OCI-LY3 (cell line): ENCODE results near the gene RNU6-1.

Experiments used
- H2AFZ ChIP-seq: fragments of 200-600, 300-600 bp; shearing (Covaris generic); 2 replicates; pipeline ENCODE4 v1.6.0; 2014; ENCODE audit warnings: antibody characterized with exemption, low read depth, low read length
- H3K27ac ChIP-seq: fragments of 200-600, 300-600 bp; sonication (generic); 2 replicates; pipeline ENCODE4 v1.5.1; 2014; ENCODE audit warnings: mild to moderate bottlenecking, low read length, moderate library complexity, mixed read lengths
- H3K27me3 ChIP-seq: fragments of 200-600, 300-600 bp; sonication (generic); 2 replicates; pipeline ENCODE4 v1.6.1; 2014; ENCODE audit warnings: low read depth, low read length, mixed read lengths
- H3K36me3 ChIP-seq: fragments of 200-600, 300-600 bp; sonication (generic); replicated peaks from 2 replicates; pipeline ENCODE3; 2014; ENCODE audit warnings: low read depth, low read length, mixed read lengths
- H3K4me1 ChIP-seq: fragments of 300-600, 200-600 bp; sonication (generic); 2 replicates; pipeline ENCODE4 v1.6.1; 2014; ENCODE audit warnings: low read length, mixed read lengths
- H3K4me2 ChIP-seq: fragments of 200-600, 300-600 bp; sonication (generic); 2 replicates; pipeline ENCODE4 v1.6.1; 2014; ENCODE audit warnings: low read length, mixed read lengths
- H3K4me3 ChIP-seq: fragments of 300-600, 200-600 bp; sonication (generic); 2 replicates; pipeline ENCODE4 v1.5.1; 2014; ENCODE audit warnings: antibody characterized with exemption, mild to moderate bottlenecking, low read length, moderate library complexity
- H3K79me2 ChIP-seq: fragments of 300-600, 200-600 bp; shearing (Covaris generic); 2 replicates; pipeline ENCODE4 v1.6.1; 2014; ENCODE audit warnings: mild to moderate bottlenecking, low read length, mixed read lengths
- H3K9ac ChIP-seq: fragments of 300-600, 200-600 bp; shearing (Covaris generic); 2 replicates; pipeline ENCODE4 v1.6.0; 2014; ENCODE audit warnings: mild to moderate bottlenecking, low read length, moderate library complexity
- H3K9me3 ChIP-seq: fragments of 200-600, 300-600 bp; shearing (Covaris generic); 2 replicates; pipeline ENCODE4 v1.6.1; 2014; ENCODE audit warnings: low read length, mixed read lengths; ENCODE audit not compliant: insufficient read depth
- H4K20me1 ChIP-seq: fragments of 200-600, 300-600 bp; sonication (generic); 2 replicates; pipeline ENCODE4 v1.6.1; 2016; ENCODE audit warnings: low read length, mixed read lengths; ENCODE audit not compliant: insufficient read depth
- EZH2phosphoT487 ChIP-seq: fragments of 200-600 bp; shearing (Covaris generic); IDR thresholded peaks from 2 replicates; pipeline ENCODE4 v1.6.1; 2018; ENCODE audit warnings: antibody characterized with exemption, mixed run types, low read depth
- TF ChIP-seq, protein P1 (sequence below): fragments of 200-600, 300-600 bp; sonication (generic); IDR thresholded peaks from 2 replicates; pipeline ENCODE4 v1.5.1; 2014; ENCODE audit warnings: antibody characterized with exemption, low read length, low read depth

Gene RNU6-1

GRCh38 chr15:67794832-67795574, 44.8 kb downstream of the RNU6-1 start:
- H3K27me3 ChIP-seq: no peaks in the 10 kb centered on the region
- no peak overlapping the region for H3K4me3 ChIP-seq
- H4K20me1 ChIP-seq: no peaks in the 10 kb centered on the region
- no peak overlapping the region for H3K4me2 ChIP-seq
- H3K79me2 ChIP-seq: no peaks in the 10 kb centered on the region
- TF ChIP-seq EZH2phosphoT487: no peak
- TF ChIP-seq, protein P1, sequence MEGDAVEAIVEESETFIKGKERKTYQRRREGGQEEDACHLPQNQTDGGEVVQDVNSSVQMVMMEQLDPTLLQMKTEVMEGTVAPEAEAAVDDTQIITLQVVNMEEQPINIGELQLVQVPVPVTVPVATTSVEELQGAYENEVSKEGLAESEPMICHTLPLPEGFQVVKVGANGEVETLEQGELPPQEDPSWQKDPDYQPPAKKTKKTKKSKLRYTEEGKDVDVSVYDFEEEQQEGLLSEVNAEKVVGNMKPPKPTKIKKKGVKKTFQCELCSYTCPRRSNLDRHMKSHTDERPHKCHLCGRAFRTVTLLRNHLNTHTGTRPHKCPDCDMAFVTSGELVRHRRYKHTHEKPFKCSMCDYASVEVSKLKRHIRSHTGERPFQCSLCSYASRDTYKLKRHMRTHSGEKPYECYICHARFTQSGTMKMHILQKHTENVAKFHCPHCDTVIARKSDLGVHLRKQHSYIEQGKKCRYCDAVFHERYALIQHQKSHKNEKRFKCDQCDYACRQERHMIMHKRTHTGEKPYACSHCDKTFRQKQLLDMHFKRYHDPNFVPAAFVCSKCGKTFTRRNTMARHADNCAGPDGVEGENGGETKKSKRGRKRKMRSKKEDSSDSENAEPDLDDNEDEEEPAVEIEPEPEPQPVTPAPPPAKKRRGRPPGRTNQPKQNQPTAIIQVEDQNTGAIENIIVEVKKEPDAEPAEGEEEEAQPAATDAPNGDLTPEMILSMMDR: no peak
- H3K9ac ChIP-seq: no peak overlapping the region
- no peak overlapping the region for H2AFZ ChIP-seq
- H3K9me3 ChIP-seq: no peaks in the 10 kb centered on the region
- H3K27ac ChIP-seq: no peak overlapping the region
- no peaks in the 10 kb centered on the region for H3K36me3 ChIP-seq
- H3K4me1 ChIP-seq: no peaks in the 10 kb centered on the region

- Histone ChIP-seq H3K27me3 (no peaks in the 10 kb centered on the region), H4K20me1 (no peaks in the 10 kb centered on the region), H3K9ac (no peak overlapping the region), H2AFZ (no peak overlapping the region), H3K4me2 (no peak overlapping the region), H3K79me2 (no peaks in the 10 kb centered on the region), H3K4me1 (no peaks in the 10 kb centered on the region), H3K9me3 (no peaks in the 10 kb centered on the region), H3K27ac (no peak overlapping the region), H3K36me3 (no peaks in the 10 kb centered on the region), H3K4me3 (no peak overlapping the region)
- no peak for TF ChIP-seq EZH2phosphoT487
- TF ChIP-seq, protein P1: no peak
Observed at GRCh38 chr15:67792250-67792942, 47.4 kb downstream of the RNU6-1 start.

DNA sequence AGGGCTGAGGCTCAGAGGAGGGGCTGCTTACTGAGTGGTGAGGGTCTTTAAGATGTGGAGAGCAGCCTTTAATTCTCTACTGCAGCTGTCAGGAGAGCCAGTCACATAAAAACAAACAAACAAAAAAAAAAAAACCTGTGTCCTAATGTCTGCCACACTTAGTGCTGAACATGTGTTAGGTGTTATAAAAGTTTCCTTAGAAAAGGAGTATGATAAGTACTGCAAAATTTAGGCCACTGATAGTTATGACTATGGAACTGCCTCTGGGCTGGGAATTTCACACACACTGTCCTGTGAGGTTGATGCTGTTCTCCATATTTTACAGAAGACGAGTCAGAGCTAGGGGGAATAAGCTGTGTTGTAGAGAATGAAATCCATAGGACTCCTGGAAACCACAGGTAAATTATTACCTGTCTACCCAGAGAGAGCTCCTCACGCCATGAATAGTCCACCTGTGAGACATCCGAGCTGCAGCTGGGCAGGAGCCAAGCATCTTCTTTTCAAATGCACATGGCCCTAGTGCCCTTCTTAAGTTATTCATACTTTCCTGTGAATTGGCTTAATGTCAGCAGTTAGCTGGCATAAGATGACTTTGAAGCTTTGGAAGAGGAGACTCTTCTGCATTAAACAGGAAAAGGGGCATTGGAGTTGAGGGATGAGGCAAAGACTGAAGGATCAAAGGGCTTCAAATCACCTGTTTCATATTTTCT, 49.1 kb downstream of the RNU6-1 start:
- Histone ChIP-seq H3K9me3 (peaks cover under 1% of the 10 kb centered on the region; the same call in 1 of the 2 replicates), H3K79me2 (no peaks in the 10 kb centered on the region), H3K9ac (no peak overlapping the region), H3K27ac (no peak overlapping the region), H3K27me3 (no peaks in the 10 kb centered on the region), H3K4me1 (peaks cover 2% of the 10 kb centered on the region; the same call in 1 of the 2 replicates), H4K20me1 (no peaks in the 10 kb centered on the region), H3K4me3 (no peak overlapping the region), H3K36me3 (no peaks in the 10 kb centered on the region), H3K4me2 (no peak overlapping the region), H2AFZ (no peak overlapping the region)
- TF ChIP-seq, protein P1: no peak
- no peak for TF ChIP-seq EZH2phosphoT487
